Measurements from ENCODE around the gene WDR35.
"Not testable (repeated sequence)": the region's sequence is repeated elsewhere in the genome, so short reads cannot be mapped to it uniquely, and the experiment has no call there.

WDR35 gene

GRCh38 chr2:19933351-19933981 lies 56.4 kb downstream of the WDR35 start:
- TF ChIP-seq, protein P1, sequence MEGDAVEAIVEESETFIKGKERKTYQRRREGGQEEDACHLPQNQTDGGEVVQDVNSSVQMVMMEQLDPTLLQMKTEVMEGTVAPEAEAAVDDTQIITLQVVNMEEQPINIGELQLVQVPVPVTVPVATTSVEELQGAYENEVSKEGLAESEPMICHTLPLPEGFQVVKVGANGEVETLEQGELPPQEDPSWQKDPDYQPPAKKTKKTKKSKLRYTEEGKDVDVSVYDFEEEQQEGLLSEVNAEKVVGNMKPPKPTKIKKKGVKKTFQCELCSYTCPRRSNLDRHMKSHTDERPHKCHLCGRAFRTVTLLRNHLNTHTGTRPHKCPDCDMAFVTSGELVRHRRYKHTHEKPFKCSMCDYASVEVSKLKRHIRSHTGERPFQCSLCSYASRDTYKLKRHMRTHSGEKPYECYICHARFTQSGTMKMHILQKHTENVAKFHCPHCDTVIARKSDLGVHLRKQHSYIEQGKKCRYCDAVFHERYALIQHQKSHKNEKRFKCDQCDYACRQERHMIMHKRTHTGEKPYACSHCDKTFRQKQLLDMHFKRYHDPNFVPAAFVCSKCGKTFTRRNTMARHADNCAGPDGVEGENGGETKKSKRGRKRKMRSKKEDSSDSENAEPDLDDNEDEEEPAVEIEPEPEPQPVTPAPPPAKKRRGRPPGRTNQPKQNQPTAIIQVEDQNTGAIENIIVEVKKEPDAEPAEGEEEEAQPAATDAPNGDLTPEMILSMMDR (IDR thresholded peaks at IDR 0.05; ENCODE audit: control insufficient read depth, insufficient read depth, low read depth, low read length, missing control alignments), result no peak
- DNase-seq (ENCODE audit: low read depth), result peak; percentile 21
- no peak overlapping the region for H3K4me3 ChIP-seq (ENCODE audit: control insufficient read depth, low read depth, low read length)

DNA sequence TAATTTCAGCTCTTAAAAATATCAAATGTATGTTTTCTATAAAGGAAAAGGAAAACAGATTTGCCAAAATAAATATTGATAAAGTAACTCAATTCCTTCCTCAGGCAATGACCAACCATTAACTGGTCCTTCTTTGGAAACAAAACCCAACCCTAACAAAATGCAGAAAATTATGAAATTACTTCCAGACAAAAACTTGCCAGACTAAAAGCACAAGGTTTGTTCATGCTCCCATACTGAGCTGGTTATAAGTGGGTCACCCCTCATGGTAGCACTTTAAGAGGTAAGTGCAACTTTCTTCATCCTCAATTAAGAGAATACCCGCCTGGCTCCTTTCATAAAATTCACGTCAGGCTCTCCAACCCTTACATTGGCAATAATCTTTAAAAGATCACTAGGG lies 57.0 kb downstream of the WDR35 start:
- TF ChIP-seq, protein P1 (IDR thresholded peaks at IDR 0.05; ENCODE audit: control insufficient read depth, insufficient read depth, low read depth, low read length, missing control alignments), result no peak
- DNase-seq (ENCODE audit: low read depth), result no peak
- H3K4me3 ChIP-seq (ENCODE audit: control insufficient read depth, low read depth, low read length), result no peak overlapping the region

- DNase-seq (ENCODE audit: low read depth), result no peak
- H3K4me3 ChIP-seq (ENCODE audit: control insufficient read depth, low read depth, low read length), result no peak overlapping the region
- TF ChIP-seq, protein P1 (IDR thresholded peaks at IDR 0.05; ENCODE audit: control insufficient read depth, insufficient read depth, low read depth, low read length, missing control alignments), result no peak
These were observed 60.7 kb downstream of the WDR35 start for GRCh38 chr2:19929226-19929625.

DNA sequence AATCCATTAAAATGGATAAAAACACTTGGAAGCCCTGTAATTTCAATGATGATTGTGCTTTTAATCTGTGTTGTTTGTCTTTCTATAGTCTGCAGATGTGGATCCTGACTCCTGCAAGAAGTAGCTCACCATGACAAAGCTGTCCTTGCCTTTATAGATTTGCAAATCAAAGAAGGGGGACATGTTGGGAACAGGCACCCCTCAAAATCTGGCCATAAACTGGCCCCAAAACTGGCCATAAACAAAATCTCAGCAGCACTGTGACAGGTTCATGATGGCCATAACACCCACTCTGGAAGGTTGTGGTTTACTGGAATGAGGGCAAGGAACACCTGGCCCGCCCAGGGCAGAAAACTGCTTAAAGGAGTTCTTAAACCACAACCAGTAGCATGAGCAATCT lies 62.1 kb downstream of the WDR35 start:
- H3K4me3 ChIP-seq (ENCODE audit: control insufficient read depth, low read depth, low read length); DNase-seq (ENCODE audit: low read depth): not testable (repeated sequence)

DNA sequence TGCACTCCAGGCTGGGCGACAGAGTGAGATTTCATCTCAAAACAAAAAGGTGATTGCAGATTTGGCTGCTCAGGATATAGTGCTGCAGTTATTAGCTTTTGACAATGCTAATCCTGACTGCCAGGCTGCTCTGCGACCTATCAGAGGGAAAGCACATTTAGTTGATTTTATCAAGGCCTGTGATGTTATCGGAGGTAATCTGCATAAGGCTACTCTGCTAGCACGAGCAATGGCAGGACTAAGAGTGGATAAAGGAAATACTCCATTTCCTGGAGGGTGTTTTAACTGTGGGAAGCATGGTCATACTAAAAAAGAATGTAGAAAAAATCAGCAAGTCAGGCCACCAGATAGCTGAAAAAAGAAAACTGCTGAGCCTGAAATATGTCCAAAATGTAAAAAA lies 65.4 kb downstream of the WDR35 start:
- H3K4me3 ChIP-seq (ENCODE audit: control insufficient read depth, low read depth, low read length); DNase-seq (ENCODE audit: low read depth): not testable (repeated sequence)

- not testable (repeated sequence) for H3K4me3 ChIP-seq (ENCODE audit: control insufficient read depth, low read depth, low read length); DNase-seq (ENCODE audit: low read depth)
These were observed 67.7 kb downstream of the WDR35 start for GRCh38 chr2:19922188-19922587.

- no peak overlapping the region for H3K4me3 ChIP-seq (ENCODE audit: control insufficient read depth, low read depth, low read length)
- TF ChIP-seq, protein P1 (IDR thresholded peaks at IDR 0.05; ENCODE audit: control insufficient read depth, insufficient read depth, low read depth, low read length, missing control alignments), result no peak
- no peak for DNase-seq (ENCODE audit: low read depth)
These were observed 73.4 kb downstream of the WDR35 start for GRCh38 chr2:19916385-19916950.

DNA sequence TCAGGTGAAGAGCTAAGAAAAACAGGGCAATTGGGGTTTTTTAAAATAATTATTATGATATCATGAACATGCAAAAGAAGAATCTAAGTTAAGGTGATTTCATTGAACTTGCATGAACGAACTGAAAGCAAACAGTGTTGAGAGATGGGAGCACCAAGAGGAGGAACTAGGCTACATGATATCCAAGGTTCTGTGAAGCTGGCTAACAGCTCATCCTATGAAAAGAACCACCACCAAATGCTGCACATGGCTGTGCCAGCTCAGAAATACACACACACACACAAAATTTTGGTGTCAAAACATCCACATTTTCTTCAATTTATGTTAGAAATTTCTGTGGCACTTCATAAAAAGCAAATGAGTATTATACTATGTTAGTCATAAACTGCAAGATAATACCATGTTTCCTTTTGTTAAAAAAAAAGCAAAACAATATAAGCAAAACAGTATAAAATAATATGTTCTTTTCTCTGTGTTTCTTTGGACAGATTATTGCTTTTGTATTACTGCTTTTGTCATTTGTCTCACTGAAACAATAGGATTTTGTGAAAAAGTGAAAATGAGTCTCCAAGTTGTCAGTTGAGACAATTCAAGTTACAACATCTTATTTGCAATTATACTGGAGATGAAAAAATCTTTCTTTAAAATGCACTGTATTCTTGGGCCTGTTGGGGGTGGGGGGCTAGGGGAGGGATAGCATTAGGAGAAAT lies 75.5 kb downstream of the WDR35 start:
- no peak for DNase-seq (ENCODE audit: low read depth)
- TF ChIP-seq, protein P1 (IDR thresholded peaks at IDR 0.05; ENCODE audit: control insufficient read depth, insufficient read depth, low read depth, low read length, missing control alignments), result no peak

More for the DNA sequence above, 75.5 kb downstream of the WDR35 start:
- no peak overlapping the region for H3K4me3 ChIP-seq (ENCODE audit: control insufficient read depth, low read depth, low read length)
